ENCODE results near the gene G6PC2.
"Not testable (repeated sequence)": the region's sequence is repeated elsewhere in the genome, so short reads cannot be mapped to it uniquely, and the experiment has no call there.

Gene G6PC2

DNA sequence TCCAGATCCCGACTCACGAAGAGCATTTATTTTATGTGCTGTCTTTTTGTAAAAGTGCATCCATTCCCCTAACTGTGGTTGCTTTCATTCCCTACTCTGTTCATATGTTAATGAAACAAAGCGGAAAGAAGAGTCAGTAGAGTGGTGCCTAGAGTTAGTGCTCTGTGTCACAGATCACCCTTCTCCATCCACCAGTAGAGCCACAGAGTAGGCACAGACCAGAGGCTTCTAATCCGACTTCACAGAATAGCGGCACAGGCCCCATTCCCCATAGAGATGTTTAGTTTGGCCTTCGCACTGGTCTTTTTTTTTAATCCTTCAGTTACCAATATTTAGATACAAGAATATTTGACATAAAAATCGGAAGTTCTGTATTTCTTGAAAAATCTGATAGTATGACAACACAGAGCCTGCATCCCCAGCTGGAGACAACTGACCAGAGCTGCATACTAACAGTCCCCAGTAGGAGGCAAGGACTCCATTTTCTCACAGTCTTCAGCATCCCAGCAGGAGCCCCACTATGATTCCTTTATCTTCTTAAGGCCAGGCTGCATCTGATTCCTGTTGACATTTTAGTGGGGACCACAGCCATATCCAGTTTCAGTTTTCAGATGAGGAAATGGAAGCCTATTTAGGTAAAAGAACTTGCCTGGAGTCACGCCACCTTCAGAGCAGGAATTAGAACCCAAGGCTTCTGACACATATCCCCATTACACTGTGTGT lies 7.0 kb downstream of the G6PC2 start:
- no peak for DNase-seq

- DNase-seq: no peak
Observed at GRCh38 chr2:168910330-168910729, 9.2 kb downstream of the G6PC2 start.

DNA sequence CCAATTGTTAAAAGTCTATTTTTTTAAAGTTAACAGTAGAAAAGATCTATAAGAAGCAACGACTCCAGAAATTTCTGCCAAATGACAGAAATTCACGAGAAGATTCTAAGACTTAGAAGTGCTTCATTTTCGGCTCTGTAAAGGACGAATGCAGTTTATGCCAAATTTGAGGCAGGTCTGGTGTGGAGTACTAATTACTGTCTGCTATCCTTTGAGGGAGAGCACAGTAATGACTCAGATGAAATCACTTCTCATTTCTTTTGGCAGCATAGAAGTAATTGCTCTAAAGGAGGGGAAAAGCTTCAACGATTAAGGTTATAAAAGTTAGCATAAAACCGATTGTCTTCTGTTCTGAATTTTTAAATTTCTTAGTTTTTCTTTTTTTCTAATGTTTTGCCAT lies 11.4 kb downstream of the G6PC2 start:
- no peak for DNase-seq

- DNase-seq: no peak
Observed at GRCh38 chr2:168912901-168913369, 11.8 kb downstream of the G6PC2 start.

DNA sequence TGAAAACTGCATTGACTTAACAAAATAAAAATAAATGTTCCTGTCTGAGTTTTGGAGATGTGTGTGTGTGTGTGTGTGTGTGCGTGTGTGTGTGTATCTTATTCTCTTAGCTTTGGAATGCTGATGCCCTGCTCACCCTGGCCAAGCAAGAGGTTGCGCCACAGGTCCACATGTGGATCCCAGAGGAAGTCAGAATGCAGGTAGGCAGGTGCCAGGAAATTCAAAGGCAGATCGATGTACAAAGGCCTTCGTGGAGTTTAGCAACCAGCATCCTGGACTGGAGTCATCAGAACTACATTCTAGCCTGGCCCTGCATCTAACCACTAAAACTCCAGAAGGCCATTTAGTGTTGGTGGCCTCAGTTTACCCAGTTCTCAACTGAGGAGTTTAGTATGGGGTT lies 12.4 kb downstream of the G6PC2 start:
- DNase-seq: no peak

DNA sequence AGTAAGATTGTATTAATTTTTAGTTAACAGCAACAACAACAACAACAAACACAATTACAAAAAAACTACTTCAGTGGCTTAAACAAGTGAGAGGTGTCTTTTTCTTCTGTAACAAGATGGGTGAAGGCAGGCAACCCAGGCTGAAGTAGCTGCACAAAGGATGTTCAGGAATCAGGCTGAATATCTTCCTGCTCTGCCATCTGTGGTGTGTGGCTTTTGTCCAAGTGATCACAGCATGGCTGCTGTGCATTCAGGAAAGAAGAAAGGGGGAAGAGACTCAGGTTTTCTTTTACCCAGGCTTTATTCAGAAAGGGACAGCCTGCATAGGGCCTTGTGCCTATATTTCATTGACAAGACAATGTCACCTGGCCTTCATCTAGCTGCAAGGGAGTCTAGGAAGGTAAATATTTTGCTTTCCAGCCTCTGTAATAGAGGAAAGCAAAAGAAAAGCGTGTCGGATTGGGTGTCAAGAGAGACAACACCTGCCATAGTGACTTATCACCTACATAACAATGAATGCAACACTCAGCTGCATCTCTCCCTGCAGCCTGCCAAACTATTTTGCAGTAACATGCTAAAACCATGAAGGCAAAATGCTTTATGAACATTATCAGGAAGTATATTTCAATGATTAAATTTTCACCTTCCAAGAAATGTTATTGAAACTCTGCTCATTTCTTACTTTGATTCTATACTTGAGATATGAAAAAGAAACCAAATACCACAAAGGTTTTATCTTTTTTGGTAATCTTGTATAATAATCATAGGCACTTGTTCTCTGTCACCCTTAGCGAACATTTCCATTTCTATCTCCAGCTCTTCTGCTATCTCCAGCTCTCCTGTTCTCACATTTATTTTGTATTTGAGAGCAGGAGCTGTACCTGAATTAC lies 14.6 kb downstream of the G6PC2 start:
- DNase-seq: no peak

- DNase-seq: no peak
Observed at GRCh38 chr2:168916331-168916675, 15.2 kb downstream of the G6PC2 start.

- peak in 1 of 2 donors; percentile 7 for DNase-seq
Observed at GRCh38 chr2:168920504-168921157, 19.5 kb downstream of the G6PC2 start.

GRCh38 chr2:168926621-168927386 lies 25.7 kb downstream of the G6PC2 start:
- no peak for DNase-seq

- DNase-seq: no peak
Observed at GRCh38 chr2:168928113-168928831, 27.2 kb downstream of the G6PC2 start.

DNA sequence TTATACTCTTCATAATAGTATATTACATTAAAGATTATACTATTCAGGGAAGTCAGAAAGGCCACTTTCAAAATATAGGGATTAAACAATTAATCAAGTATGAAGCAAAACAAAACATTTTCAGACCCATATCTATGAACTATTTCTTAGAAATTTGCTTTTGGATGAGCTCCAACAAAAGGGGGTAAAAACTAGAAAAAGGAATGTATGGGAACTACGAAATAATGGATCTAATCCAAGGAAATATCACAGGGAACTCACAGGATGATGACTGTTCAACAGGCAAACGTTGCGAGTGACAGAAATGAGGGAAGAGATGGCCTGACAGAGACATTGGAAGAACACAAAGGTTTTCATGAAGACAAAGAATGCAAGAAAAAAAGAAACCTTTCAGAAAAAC lies 27.9 kb downstream of the G6PC2 start:
- no peak for DNase-seq

GRCh38 chr2:168930242-168930641 lies 29.2 kb downstream of the G6PC2 start:
- no peak for DNase-seq

DNA sequence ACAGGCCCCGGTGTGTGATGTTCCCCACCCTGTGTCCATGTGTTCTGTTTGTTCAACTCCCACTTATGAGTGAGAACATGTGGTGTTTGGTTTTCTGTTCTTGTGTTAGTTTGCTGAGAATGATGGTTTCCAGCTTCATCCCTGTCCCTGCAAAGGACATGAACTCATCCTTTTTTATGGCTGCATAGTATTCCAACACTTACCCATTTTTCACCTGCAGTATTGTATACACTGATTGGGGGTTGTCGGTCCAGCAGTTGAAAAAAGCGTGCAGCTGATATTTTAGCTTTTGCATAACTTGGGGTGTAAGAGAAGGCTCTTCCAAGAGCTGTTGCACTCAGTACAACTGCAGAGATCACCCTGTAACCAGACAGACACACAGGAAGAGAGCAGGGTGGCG lies 31.1 kb downstream of the G6PC2 start:
- DNase-seq: not testable (repeated sequence)

- no peak for DNase-seq
Observed at GRCh38 chr2:168934826-168935225, 33.7 kb downstream of the G6PC2 start.

DNA sequence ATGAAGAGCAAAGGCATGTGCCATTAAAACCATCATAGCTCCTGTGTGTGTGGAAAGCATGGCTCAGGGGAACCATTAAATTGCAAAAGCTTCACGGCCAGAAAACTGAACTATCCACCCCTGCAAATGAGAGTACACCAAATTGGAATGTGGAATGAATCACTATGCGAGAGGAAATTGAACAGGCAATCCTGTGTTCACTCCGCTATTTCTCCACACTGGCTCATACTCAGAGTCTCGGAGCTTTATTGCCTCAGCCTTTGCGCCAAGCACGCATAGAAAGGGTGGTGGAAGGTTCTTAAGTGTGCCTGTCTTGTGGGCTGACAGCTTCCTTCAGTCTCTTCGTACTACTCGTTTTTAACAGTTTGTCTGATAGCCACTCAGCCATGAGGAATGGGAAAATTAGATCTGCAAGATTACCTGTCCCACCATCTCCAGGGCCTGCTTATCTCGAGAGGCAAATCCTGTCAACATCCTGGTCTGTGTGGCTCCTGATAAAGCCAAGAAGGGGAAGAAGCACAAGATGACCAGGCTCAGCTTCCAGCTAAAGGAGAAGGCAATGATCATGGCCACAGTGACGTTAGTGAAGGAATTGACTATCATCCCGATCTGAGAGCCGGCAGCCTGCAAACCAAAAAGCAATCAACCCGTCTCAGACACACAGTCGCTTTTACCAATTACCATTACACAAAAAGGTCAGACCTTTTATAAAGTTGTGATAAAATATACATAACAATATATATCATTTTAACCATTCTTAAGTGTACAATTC lies 34.9 kb downstream of the G6PC2 start:
- no peak for DNase-seq

DNA sequence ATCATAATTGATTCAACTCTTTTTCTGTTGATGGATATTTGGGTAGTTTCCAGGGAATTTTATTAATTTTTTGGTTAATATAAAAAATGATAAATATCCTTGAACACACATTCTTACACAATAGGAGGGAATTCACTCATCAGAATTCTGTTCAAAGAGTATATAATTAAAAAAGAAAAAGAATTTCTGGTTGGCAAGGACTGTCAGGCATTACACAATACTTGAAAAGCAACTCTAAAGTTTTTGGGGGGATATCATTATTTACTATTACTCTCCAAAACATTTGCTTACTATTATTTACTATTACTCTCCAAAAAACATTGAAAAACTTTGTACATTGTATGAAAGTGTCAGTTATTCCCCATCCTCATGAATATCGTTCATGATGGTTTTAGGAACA lies 38.0 kb downstream of the G6PC2 start:
- DNase-seq: no peak

DNA sequence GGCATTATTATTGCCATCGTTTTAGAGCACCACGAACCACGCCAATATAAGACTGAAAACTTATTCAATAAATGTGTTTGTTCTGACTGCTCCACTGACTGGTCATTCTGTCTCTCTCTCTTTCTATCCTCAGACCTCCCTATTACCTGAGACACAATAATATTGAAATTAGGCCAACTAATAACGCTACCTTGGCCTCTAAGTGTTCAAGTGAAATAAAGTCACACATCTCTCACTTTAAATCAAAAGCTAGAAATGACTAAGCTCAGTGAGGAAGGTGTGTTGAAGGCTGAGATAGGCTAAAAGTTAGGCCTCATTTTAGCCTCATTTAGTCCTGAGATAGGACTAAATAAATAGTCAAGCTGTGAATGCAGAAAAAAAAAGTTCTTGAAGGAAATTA lies 38.8 kb downstream of the G6PC2 start:
- no peak for DNase-seq

DNA sequence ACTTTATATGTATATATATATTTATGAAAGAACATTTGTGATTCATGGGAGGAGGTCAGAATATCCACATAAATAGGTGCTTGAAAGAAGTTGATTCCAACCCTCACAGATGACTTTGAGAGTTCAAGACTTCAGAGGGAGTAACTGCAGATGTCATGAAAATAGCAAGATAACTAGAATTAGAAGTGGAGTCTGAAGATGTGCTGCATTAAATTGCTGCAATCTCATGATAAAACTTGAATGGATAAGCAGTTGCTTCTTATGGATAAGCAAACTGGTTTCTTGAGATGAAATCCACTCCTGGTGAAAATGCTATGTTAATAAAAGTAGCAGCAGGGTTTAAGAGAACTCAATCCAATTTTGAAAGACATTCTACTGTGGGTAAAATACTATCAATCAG lies 40.2 kb downstream of the G6PC2 start:
- DNase-seq: no peak

DNA sequence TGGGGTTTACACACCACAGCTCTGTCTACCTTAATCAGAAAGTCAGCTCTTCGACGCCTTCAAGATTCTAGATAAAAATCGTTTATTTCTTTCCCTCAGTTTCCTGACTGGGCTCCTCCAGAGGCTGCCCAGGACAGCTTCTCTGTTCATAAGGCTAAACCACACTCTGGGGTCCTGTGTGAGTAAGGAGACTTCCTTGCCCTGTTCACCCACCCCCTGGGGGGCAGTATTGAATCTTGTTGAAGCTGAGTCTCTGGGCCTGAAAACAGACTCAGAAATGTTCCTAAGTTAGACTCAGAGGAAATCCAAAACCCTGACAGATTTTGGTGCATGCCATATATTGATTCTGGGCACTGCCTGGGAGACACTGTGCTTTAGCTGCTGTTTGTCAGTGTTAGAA lies 43.0 kb downstream of the G6PC2 start:
- DNase-seq: no peak

GRCh38 chr2:168945508-168945907 lies 44.4 kb downstream of the G6PC2 start:
- DNase-seq: no peak

GRCh38 chr2:168948621-168949212 lies 47.6 kb downstream of the G6PC2 start:
- peak in 1 of 2 donors; percentile 5 for DNase-seq
